SJSA1 (cell line): Measurements from ENCODE around the gene RETREG1. TPM values are rescaled to one million over a fixed set of nuclear protein-coding genes. Genes with fewer than 3 reads are reported as not detected.
"Not testable (repeated sequence)": the region's sequence is repeated elsewhere in the genome, so short reads cannot be mapped to it uniquely, and the experiment has no call there.

ENCODE experiments used
- DNase-seq, 2 experiments: peaks; one replicate each; pipeline ENCODE4 v3.0.0-alpha.2; 2015 to 2020; ENCODE audit warnings: low spot score in 2 of 2, low read depth in 1 of 2
- H3K27ac ChIP-seq: fragments of 250-450 bp; sonication (Bioruptor Pico); 2 replicates; pipeline ENCODE4 v1.5.1; 2020; ENCODE audit warnings: mild to moderate bottlenecking, moderate library complexity
- H3K27me3 ChIP-seq: fragments of 250-450 bp; sonication (Bioruptor Pico); replicated peaks from 2 replicates; pipeline ENCODE4 v1.5.1; 2020; ENCODE audit warnings: mild to moderate bottlenecking, moderate library complexity
- H3K36me3 ChIP-seq: fragments of 250-450 bp; sonication (Bioruptor Pico); 2 replicates; pipeline ENCODE4 v1.5.1; 2020; ENCODE audit warnings: mild to moderate bottlenecking
- H3K4me1 ChIP-seq: fragments of 250-450 bp; sonication (Bioruptor Pico); replicated peaks from 2 replicates; pipeline ENCODE4 v1.6.1; 2021; ENCODE audit warnings: mild to moderate bottlenecking
- H3K4me3 ChIP-seq: fragments of 250-450 bp; sonication (Bioruptor Pico); 2 replicates; pipeline ENCODE4 v1.5.1; 2020; ENCODE audit warnings: mild to moderate bottlenecking
- H3K9me3 ChIP-seq: fragments of 250-450 bp; sonication (Bioruptor Pico); replicated peaks from 2 replicates; pipeline ENCODE4 v1.5.1; 2020; ENCODE audit warnings: mild to moderate bottlenecking
- total RNA-seq: library from RNA; depleted of rRNA; stranded (reverse); fragments of >200 nt; shearing (Covaris generic); gene quantifications from 2 replicates; pipeline ENCODE4 v1.2.3, GENCODE V29; 2014

The RETREG1 gene
- total RNA-seq, 1 experiment from 2014 or later = 0.26 TPM

DNA sequence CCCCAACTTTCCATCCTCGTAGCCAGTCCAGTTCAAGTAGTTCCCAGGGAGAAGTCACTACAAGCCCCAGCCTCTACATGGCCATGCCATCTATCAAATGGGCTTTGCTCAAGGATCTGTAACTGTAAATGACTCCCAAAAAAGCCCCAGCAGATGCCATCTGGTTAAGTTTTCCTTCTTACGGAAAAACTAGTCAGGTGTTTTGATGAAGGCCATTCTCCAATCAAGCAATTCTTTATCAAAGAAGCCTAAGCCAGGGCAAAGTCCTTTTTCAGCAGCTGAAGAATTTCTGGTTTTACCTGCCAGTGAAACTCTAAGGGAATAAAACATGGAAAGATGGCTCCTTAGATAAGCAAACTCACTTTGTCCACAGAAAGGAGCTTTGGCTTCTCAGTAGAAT, 129.3 kb downstream of the RETREG1 start:
- Histone ChIP-seq H3K9me3 (no peaks in the 10 kb centered on the region), H3K36me3 (no peaks in the 10 kb centered on the region), H3K27ac (no peak overlapping the region)

DNA sequence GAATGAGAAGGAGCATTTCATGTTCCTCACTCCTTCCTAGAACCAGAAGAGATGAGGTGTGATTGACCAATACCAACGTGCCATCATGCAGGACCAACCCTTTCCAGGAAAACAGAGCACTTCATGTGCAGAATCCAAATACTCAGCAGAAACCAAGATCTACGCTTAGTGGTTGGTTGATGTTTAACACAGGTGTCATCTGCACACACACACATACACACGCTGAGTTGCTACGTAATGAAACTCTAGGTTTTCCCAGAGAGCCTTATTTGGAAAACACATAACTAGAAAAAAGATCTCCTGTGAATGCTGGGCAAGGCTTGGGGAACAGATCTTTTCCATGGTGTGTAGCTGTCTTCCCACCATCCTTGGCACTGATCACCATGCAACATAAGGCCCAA, 130.1 kb downstream of the RETREG1 start:
- H3K4me1 ChIP-seq = no peaks in the 10 kb centered on the region
- H3K27me3 ChIP-seq = peaks cover 25% of the 10 kb centered on the region
- H3K36me3 ChIP-seq = no peaks in the 10 kb centered on the region
- DNase-seq = no peak
- no peak overlapping the region for H3K27ac ChIP-seq
- no peaks in the 10 kb centered on the region for H3K9me3 ChIP-seq
- H3K4me3 ChIP-seq = no peak overlapping the region

More for the DNA sequence above, 129.3 kb downstream of the RETREG1 start:
- Histone ChIP-seq H3K27me3 (peaks cover 19% of the 10 kb centered on the region; the same call in 1 of the 2 replicates), H3K4me1 (no peaks in the 10 kb centered on the region), H3K4me3 (no peak overlapping the region)
- DNase-seq = no peak

DNA sequence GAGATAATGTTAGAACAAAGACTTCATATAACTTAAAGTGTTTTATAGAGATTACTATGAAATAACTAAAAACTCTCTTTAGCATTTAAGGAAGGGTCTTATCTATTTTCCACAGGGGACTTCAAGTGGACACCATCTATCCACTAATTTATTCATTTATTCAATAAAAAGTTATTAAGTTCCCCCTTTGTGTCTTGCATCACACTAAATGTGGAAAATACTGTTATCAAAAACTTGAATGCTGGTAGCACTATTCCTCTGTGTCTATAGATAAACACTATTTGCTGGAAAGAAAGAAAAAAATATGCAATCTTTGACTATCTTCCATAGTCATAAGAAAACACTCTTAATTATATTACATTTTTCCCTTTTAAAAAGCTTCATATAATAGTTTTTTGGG, 131.1 kb downstream of the RETREG1 start:
- Histone ChIP-seq H3K27me3 (peaks cover 25% of the 10 kb centered on the region), H3K36me3 (no peaks in the 10 kb centered on the region), H3K9me3 (no peaks in the 10 kb centered on the region), H3K27ac (no peak overlapping the region), H3K4me3 (no peak overlapping the region), H3K4me1 (no peaks in the 10 kb centered on the region)
- DNase-seq = no peak

DNA sequence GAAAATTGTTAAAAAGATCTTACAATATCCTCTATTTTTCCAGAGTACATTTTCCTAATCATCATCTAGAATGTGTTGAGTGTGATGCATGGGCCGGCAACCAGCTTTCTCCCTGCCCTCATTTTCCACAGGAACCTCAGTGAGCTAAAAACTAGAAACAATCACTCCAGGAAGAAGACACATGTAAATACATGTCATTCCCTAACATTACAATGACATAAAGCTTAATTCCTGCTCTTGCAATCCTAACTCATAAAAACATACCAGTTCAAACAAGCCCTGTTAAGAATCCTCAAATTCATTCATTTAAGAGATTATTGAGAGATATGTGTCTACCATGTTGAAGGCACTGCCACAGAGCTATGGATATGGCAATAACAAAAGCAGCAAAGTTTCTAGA, 132.7 kb downstream of the RETREG1 start:
- Histone ChIP-seq H3K4me1 (peaks cover 6% of the 10 kb centered on the region; the same call in 1 of the 2 replicates), H3K9me3 (no peaks in the 10 kb centered on the region), H3K27ac (no peak overlapping the region), H3K4me3 (no peak overlapping the region), H3K36me3 (no peaks in the 10 kb centered on the region), H3K27me3 (peaks cover 25% of the 10 kb centered on the region)
- no peak for DNase-seq

DNA sequence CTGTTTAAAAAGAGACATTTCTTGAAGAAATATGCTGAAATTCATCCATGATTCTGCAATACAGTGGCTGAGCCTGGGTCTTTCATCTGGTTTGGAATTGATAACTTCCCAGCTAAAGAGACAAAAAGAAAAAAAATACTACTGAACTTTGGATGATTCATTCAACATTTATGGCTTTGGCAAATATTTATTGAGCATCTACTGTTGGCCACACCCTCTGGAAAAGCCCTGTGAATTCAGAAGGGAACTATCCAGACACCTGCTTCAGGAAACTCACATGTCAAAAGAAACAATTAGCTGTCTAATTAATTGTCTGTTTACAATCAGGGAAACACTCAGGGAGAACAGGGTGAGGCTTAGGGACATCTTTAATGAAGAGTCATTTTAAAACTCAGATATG, 133.4 kb downstream of the RETREG1 start:
- Histone ChIP-seq H3K27ac (no peak overlapping the region), H3K36me3 (no peaks in the 10 kb centered on the region), H3K4me1 (peaks cover 10% of the 10 kb centered on the region), H3K27me3 (peaks cover 25% of the 10 kb centered on the region), H3K9me3 (no peaks in the 10 kb centered on the region), H3K4me3 (no peak overlapping the region)
- no peak for DNase-seq

DNA sequence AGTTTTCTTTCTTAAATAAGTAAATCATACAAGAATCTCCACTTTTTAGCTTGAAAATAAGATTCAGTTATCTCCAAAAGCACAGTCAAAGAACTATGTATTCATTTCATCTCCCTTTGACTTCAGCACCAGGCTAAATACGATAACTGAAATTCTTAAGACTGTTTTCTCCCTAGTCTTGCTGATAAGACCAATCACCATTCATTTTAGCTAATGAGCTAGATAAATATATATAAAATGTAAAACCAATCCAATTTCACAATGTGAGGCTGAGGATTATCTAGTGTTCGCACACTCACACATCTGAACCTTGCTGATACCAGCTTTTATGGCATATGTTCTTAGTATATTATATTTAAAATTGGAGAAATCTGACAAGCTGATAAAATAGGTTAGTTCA, 133.9 kb downstream of the RETREG1 start:
- no peaks in the 10 kb centered on the region for H3K9me3 ChIP-seq
- peaks cover 25% of the 10 kb centered on the region for H3K27me3 ChIP-seq
- no peak overlapping the region for H3K27ac ChIP-seq
- peaks cover 14% of the 10 kb centered on the region for H3K4me1 ChIP-seq
- H3K4me3 ChIP-seq = no peak overlapping the region
- H3K36me3 ChIP-seq = no peaks in the 10 kb centered on the region
- DNase-seq = no peak

DNA sequence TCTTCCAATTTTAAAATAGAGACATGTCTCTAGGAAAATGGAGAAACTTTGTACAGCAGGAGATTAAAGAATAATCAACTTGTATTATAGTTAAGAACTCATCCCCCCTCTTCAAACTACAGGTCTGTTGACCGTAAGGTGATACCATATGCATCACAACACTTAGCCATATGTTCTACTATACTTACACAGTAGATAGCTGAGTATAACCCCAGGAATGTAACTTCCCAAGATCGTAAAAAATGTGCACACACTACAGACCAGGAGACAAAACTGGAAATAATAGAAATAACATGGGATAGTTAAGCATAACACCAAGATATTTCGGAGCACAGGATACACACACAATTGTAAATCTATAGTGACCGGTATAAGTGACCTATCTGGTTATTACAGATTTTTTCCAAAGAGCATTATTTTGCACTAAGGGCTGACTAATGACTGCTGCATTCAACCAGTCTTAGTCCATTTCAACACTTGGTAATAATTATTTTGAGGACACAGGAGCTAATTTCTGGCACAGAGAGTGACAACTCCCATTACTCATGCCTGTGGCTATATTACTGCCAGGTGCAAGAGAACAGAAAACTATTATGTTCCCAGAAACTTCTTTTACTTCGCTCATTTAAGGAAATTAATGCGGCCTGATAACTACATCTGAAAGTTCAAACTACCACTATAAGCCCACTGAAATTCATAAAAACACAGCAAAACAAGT, 135.8 kb downstream of the RETREG1 start:
- H3K27me3 ChIP-seq = peaks cover 25% of the 10 kb centered on the region
- no peak for DNase-seq

DNA sequence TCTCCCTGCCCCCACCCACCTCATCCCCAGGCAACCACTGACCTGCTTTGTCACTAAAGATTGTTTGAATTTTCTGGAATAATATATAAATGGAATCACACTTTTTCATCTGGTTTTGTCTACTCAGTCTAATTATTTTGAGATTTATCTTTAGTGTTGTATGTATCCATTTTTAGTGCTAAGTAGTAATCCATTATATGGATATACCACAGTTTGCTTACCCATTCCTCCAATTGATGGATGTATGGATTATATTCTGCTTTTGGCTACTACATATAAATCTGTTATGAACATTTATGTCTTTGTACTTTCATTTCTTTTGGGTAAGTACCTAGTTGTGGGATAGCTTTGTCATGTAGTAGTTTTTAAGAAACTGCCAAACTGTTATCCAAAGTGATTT, 136.7 kb downstream of the RETREG1 start:
- H3K27me3 ChIP-seq = peaks cover 18% of the 10 kb centered on the region
- H3K9me3 ChIP-seq = no peaks in the 10 kb centered on the region
- no peak for DNase-seq
- H3K4me1 ChIP-seq = peaks cover 14% of the 10 kb centered on the region
- no peaks in the 10 kb centered on the region for H3K36me3 ChIP-seq
- no peak overlapping the region for H3K27ac ChIP-seq
- no peak overlapping the region for H3K4me3 ChIP-seq

More for the DNA sequence above, 135.8 kb downstream of the RETREG1 start:
- no peak overlapping the region for H3K27ac ChIP-seq
- H3K9me3 ChIP-seq = no peaks in the 10 kb centered on the region
- no peaks in the 10 kb centered on the region for H3K36me3 ChIP-seq
- no peak overlapping the region for H3K4me3 ChIP-seq
- peaks cover 14% of the 10 kb centered on the region for H3K4me1 ChIP-seq

DNA sequence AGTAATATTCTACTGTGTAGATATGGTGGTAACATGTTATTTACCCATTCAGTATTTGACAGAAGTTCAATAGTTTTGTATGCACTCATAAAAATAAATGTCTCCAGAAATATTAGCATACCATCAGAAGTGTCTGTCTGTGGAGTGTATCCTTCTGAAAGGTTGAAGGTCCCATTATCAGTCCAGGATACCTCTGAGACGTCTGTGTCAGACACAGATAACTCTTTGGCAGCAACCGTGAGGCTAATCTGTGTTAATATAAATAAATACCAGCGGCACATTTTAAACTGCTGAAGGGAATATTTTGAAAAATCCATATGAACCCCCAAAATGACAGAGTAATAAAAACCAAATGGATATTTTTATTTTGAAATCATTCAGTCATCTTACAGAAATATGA, 139.3 kb downstream of the RETREG1 start:
- H3K27me3 ChIP-seq = peaks cover 7% of the 10 kb centered on the region; the same call in 1 of the 2 replicates
- no peak overlapping the region for H3K27ac ChIP-seq
- H3K4me1 ChIP-seq = peaks cover 16% of the 10 kb centered on the region
- no peak overlapping the region for H3K4me3 ChIP-seq
- H3K9me3 ChIP-seq = no peaks in the 10 kb centered on the region
- no peaks in the 10 kb centered on the region for H3K36me3 ChIP-seq
- no peak for DNase-seq

DNA sequence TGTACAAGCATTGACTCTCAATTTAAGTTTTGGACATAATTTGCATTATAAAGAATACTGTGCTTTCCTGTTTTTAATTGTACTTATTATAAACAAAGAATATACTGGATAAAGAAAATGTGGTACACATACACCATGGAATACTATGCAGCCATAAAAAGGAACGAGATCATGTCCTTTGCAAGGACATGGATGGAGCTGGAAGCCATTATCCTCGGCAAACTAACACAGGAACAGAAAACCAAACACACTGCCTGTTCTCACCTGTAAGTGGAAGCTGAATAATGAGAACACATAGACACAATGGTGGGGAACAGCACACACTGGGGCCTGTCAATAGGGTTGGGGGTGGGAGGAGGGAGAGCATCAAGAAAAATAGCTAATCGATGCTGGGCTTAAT, 140.4 kb downstream of the RETREG1 start:
- peaks cover 16% of the 10 kb centered on the region for H3K4me1 ChIP-seq
- H3K36me3 ChIP-seq, H3K27ac ChIP-seq, H3K4me3 ChIP-seq, H3K27me3 ChIP-seq, DNase-seq, H3K9me3 ChIP-seq: not testable (repeated sequence)

DNA sequence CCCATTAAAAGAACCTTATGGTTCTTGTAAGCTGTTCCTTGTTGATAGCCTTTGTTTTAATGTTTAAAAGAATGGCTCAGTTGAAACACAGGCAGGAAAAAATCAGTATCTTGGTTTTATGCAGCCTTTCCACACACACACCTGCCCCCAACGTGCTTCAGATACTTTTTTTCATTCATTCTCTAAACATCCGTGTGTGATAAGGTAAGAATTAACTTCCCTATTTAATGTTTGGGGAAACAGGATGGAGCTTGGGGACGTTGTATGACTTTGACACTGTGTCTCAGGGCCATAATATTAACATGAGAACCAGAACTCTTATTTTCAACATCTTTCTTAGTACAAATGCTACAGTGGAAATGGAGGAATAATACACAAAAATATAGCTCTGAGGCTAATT, 145.4 kb downstream of the RETREG1 start:
- Histone ChIP-seq H3K4me1 (peaks cover 18% of the 10 kb centered on the region), H3K27me3 (no peaks in the 10 kb centered on the region), H3K4me3 (no peak overlapping the region), H3K9me3 (no peaks in the 10 kb centered on the region), H3K36me3 (no peaks in the 10 kb centered on the region), H3K27ac (no peak overlapping the region)
- DNase-seq = no peak

DNA sequence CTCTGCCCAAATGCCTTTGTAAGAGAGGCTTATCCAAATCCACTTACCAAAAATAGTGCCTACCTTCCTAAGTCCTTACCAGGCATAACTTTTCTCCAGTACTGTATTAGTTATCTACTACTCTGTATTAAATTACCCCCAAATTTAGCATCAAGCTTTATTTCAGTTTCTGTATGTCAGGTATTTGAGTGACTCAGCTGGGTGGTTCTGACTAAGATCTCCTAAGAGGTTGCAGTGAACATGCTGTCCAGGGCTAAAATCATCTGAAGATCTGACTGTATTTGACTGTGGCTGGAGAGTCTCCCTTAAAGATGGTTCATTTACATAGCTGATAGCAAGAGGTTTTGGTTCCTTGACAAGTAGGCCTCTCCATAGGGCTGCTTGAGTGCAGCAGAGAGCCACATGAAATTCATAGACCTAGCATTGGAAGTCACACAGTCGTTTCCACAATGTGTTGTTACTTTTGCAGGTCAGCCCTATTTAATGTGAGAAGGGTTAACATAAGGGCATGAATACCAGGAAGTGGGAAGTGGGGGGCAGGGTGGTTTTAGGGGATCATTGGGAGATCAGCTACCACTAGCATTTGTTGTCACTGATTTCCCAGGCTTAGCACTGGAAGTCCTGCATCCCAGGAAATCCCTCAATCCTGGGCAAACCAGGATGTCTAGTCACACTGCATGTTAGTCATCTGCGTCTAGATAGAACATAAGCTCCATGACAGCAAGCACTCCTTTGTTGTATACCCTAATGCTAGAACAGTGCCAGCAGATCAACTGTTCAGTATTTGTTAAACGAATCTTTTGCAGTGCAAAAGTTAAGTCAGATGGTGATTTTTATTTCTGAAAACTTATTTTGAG, 149.2 kb downstream of the RETREG1 start:
- Histone ChIP-seq H3K9me3 (no peaks in the 10 kb centered on the region), H3K4me3 (no peak overlapping the region), H3K27ac (no peak overlapping the region), H3K36me3 (peaks cover 30% of the 10 kb centered on the region), H3K27me3 (no peaks in the 10 kb centered on the region), H3K4me1 (peaks cover 26% of the 10 kb centered on the region)
- DNase-seq = peak in 1 of 2 experiments; percentile 29

DNA sequence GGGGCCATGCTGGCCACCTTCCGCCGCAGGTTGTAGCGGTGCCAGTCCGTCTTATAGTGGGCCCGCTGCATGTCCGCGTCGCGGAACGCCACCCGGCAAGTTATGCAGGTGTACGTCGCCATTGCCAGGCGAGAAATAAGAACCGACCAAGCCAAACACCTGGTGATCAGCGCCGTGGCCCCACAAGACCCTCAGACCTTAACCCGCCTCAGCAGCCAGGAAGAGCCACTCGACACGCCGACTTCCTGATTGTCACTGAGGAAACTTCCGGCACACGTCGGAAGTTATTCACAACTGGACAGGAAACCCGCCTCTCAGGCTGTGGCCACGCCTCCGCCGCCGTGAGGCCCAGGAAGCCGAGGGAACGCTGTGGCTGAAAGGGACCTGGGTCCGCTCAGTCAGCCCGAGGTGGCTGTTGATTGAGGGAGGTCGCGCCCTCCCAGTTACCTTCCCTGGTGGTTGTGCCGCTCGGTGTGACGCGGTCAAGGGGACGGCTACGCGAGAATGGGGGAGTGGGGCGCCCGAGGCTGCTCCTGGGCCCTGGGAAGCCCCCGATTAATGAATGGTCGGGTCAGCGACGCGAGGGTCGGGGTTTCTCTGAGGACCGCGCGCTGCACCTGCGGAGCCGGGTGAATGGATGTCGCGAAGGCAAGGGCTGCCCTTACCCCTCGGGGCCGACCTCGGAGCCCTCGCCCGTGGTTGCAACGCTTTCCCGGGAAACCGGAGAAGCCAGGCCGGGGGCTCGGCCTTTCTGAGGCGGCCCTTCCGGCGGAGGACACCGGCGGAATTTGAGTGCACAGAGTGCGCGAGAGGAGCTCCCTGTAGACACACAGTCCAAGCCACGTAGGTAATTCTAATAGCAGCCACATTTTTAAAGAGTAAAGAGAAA, 151.0 kb downstream of the RETREG1 start, which contains the start of gene ZNF622:
Gene ZNF622, minus strand, starts transcription at position 257 of the 889 bp plus-strand sequence. Its CDS starts 135 bp downstream, at position 122.
- H3K36me3 ChIP-seq = peaks cover 48% of the 10 kb centered on the region
- no peaks in the 10 kb centered on the region for H3K27me3 ChIP-seq
- H3K4me3 ChIP-seq = peak within 1 kb of the TSS; percentile 78
- H3K4me1 ChIP-seq = peaks cover 42% of the 10 kb centered on the region
- peak; percentile 91 to 96 for DNase-seq
- peak within 1 kb of the TSS; percentile 48 for H3K27ac ChIP-seq
- no peaks in the 10 kb centered on the region for H3K9me3 ChIP-seq
